HAP-1 (cell line): ENCODE data around the gene LMTK3.
"Not testable (repeated sequence)": the region's sequence is repeated elsewhere in the genome, so short reads cannot be mapped to it uniquely, and the experiment has no call there.

Experiments
- DNase-seq, 2 experiments: peaks; one replicate each; pipeline ENCODE4 v3.0.0-alpha.2; 2016 to 2020; ENCODE audit warnings: low spot score in 2 of 2
- H3K27me3 ChIP-seq: fragments of 250-450 bp; sonication (Bioruptor Pico); 2 replicates; pipeline ENCODE4 v1.5.1; 2020; ENCODE audit warnings: low read depth, mild to moderate bottlenecking, moderate library complexity
- H3K36me3 ChIP-seq: fragments of 250-450 bp; sonication (Bioruptor Pico); replicated peaks from 2 replicates; pipeline ENCODE4 v1.5.1; 2020; ENCODE audit warnings: mild to moderate bottlenecking
- H3K4me1 ChIP-seq: fragments of 250-450 bp; sonication (Bioruptor Pico); 2 replicates; pipeline ENCODE4 v1.5.1; 2020; ENCODE audit warnings: mild to moderate bottlenecking
- H3K4me3 ChIP-seq: fragments of 250-450 bp; sonication (Bioruptor Pico); 2 replicates; pipeline ENCODE4 v1.5.1; 2020; ENCODE audit warnings: mild to moderate bottlenecking, moderate library complexity
- H3K9me3 ChIP-seq: fragments of 250-450 bp; sonication (Bioruptor Pico); 2 replicates; pipeline ENCODE4 v1.5.1; 2020; ENCODE audit warnings: mild to moderate bottlenecking, moderate library complexity
- in situ Hi-C: fragments of 300-500 bp; cut with MboI; formaldehyde crosslinking; loops from 3 replicates; pipeline ENCODE4 v1.14.3; 2020; ENCODE audit warnings: low sequenced_read_pairs, inconsistent platforms, mixed read lengths

Gene LMTK3

DNA sequence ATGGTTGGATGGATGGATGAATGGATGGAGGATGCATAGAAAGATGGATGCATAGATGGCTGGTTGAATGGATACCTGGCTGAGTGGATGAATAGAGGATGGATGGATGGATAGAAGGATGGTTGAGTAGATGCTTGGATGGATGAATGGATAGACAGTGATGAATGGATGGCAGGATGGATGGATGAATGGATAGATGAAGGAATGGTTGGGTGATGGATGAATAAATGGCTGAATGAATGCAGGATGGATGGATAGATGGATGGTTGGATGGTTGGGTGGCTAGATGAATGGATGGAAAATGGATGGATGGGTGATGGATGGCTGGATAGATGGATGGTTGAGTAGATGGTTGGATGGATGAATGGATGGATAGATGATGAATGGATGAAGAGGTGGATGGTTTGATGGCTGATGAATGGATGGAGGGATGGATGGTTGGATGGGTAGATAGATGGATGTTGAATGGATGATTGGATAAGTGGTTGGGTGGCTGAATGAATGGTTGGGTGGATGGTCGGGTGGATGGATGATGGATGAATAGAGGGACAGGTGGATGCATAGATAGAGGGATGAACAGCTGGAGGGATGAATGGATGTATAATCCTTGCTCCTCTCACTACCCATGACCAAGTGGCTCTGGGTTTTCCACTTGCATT, 36.7 kb upstream of the LMTK3 start:
- Histone ChIP-seq H3K36me3 (no peaks in the 10 kb centered on the region), H3K4me3 (no peak overlapping the region), H3K4me1 (peaks cover under 1% of the 10 kb centered on the region; the same call in 1 of the 2 replicates), H3K9me3 (no peaks in the 10 kb centered on the region), H3K27me3 (no peaks in the 10 kb centered on the region)
- in situ Hi-C loops, result no loop called here
- no peak for DNase-seq

DNA sequence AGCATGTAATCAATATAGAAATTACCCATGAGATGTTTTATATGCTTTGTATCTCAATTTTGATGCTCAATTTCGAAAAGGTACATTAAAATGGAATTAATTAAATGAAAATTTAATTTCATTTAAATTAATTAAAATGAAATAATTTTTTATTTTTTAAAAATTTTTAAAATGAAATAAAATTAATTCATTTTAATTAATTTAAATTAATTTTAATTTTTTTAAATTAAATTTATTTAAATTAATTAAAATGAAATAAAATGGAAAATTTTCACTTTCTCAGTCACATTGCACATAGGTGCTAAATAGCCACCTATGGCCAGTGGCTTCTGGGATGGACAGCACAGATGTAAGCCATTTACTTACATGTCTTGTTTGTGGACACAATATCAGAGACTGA, 36.1 kb upstream of the LMTK3 start:
- Histone ChIP-seq H3K36me3 (no peaks in the 10 kb centered on the region), H3K9me3 (no peaks in the 10 kb centered on the region), H3K27me3 (no peaks in the 10 kb centered on the region), H3K4me3 (no peak overlapping the region), H3K4me1 (no peaks in the 10 kb centered on the region)
- in situ Hi-C loops, result no loop called here
- DNase-seq, result no peak

DNA sequence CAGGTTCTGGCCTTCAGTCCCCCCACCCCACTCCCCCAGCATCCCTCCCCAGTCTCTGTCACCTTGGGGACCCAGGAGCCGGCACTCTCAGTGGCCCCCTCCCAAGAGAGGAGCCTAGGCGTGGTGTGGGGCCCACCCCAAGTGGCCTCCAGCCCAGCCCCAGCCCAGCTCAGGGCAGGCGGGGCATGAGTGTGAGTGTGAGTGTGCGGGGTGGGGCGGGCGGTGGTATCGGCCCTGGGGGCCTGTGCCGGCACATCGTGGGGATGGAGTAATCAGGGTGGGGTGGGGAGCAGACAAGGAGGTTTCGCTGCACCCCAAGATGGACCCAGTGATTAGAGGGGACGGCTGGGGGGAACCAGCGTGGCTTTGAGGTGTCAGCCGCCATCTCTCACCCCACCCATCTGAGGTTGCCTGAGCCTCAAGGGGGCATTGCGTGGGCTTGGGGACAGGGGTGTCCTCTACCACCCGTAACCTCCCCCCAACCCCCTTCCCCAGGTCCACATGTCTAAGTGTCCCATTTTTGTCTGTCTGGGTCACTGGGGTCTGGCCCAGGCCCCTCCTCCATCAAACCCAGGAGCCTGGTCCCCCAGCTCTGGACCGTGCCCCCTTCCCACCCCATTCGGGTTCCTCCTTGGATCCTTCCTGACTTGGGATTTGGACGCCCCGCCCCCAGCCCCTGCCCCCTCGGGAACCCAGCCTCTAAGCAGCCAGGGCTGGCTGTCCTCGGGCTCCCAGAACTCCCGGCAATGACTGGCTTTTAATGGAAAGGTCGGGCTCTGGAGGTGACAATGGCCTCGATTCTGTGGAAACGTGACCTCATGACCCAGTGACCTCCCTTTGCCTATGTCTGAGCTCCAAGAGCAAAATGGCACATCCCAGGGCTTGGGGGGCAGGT, 33.5 kb upstream of the LMTK3 start:
- Histone ChIP-seq H3K4me1 (no peaks in the 10 kb centered on the region), H3K9me3 (no peaks in the 10 kb centered on the region), H3K36me3 (no peaks in the 10 kb centered on the region), H3K4me3 (no peak overlapping the region), H3K27me3 (no peaks in the 10 kb centered on the region)
- no peak for DNase-seq
- in situ Hi-C loops, result no loop called here

DNA sequence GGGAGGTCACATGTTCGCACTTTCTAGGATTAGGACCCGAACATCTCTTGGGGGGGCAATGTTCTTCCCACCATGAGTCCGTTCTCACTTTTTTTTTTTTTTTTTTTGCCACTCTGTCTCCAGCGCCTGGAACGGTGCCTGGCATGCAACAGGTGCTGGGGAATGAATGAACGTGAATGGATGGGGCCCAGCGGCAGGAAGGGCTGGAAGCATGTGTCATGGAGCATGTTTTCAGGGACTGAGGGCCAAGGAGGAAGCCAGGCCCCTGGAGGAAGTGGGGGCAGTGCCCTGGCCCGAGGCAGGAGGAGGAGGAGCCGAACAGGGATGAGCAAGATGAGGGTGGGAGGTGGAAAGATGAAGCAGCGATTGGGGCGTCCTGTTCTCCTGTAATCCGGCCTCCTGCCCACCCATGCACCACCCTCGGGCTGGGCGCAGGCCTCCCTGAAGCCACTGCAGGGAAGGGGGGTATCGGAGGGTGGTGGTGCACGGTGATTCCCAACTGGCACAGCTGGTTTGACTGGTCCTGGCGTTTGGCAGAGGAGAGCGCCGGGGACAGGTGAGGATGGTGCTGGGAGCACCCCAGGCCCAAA, 31.6 kb upstream of the LMTK3 start:
- no peaks in the 10 kb centered on the region for H3K9me3 ChIP-seq
- H3K4me3 ChIP-seq, result no peak overlapping the region
- H3K27me3 ChIP-seq, result no peaks in the 10 kb centered on the region
- H3K4me1 ChIP-seq, result no peaks in the 10 kb centered on the region
- in situ Hi-C loops, result no loop called here
- no peaks in the 10 kb centered on the region for H3K36me3 ChIP-seq
- no peak for DNase-seq

DNA sequence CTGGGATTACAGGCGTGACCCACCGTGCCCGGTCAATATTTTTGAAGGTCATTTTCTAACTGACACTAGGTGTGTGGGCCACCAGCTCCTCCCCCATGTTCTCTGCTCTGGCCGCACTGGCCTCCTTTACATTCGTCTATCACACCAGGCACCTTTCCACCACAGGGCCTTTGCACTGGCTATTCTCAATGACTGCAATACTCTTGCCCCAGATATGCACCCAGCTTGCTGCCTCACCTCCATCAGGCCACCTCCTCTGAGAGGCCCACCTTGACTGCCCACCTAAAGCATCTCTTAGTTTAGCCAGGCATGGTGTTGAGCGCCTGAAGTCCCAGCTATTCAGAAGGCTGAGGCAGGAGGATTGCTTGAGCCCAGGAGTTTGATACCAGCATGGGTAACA, 30.2 kb upstream of the LMTK3 start:
- no peaks in the 10 kb centered on the region for H3K9me3 ChIP-seq
- DNase-seq, result no peak
- H3K4me1 ChIP-seq, result no peaks in the 10 kb centered on the region
- H3K36me3 ChIP-seq, result no peaks in the 10 kb centered on the region
- in situ Hi-C loops, result no loop called here
- H3K4me3 ChIP-seq, result no peak overlapping the region
- H3K27me3 ChIP-seq, result no peaks in the 10 kb centered on the region

DNA sequence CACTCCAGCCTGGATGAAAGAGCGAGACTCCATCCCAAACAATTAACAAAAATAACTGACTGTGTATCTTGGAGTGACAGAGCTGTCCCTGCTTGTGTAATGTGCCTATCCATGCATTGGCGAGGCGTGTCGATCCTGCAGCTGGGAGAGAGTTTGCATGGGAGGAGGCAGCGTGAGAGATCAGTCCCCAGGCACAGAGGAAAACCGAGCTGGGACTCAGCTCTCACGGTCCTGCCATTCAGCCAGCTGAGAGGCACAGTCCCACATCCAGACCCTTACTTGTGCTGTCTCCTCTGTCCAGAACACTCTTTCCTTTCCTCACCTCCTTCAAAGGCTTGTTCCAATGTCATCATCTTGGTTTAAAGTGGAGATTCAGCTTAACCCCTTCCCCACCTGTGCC, 28.5 kb upstream of the LMTK3 start:
- Histone ChIP-seq H3K4me3 (no peak overlapping the region), H3K27me3 (no peaks in the 10 kb centered on the region), H3K9me3 (no peaks in the 10 kb centered on the region), H3K4me1 (no peaks in the 10 kb centered on the region), H3K36me3 (no peaks in the 10 kb centered on the region)
- in situ Hi-C loops, result no loop called here
- DNase-seq, result no peak

DNA sequence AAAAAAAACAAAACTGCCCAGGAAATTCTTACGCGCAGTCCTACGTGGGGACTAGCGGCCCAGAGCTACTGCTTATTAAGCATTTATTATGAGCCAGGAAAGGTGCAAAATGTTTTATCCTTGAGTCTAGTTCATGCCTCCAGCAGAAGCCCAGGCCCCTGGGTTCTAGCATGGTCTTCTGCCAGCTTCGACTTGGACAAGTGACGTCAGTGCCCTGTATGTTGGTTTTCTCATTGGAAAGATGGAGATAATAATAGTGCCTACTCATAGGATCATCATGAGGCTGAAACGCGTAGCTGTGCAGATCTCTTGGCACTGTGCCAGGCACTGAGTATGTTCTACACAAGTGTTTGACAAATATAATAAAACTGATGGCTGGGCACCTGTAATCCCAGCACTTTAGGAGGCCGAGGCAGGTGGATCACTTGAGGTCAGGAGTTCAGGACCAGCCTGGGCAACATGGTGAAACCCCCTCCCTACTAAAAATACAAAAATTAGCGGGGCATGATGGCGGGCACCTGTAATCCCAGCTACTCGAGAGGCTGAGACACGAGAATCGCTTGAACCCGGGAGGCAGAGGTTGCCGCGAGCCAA, 28.0 kb upstream of the LMTK3 start:
- in situ Hi-C loops, result no loop called here
- no peak for DNase-seq
- Histone ChIP-seq H3K9me3 (no peaks in the 10 kb centered on the region), H3K4me1 (no peaks in the 10 kb centered on the region), H3K27me3 (no peaks in the 10 kb centered on the region), H3K4me3 (no peak overlapping the region), H3K36me3 (no peaks in the 10 kb centered on the region)

DNA sequence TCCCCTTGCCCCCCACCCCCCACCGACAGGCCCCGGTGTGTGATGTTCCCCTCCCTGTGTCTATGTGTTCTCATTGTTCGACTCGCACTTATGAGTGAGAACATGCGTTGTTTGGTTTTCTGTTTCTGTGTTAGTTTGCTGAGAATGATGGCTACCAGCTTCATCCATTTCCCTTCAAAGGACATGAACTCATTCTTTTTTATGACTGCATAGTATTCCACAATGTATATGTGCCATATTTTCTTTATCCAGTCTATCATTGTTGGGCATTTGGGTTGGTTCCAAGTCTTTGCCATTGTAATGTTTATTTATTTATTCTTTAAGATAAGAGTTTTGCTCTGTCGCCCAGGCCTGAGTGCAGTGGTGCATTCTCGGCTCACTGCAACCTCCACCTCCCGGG, 26.4 kb upstream of the LMTK3 start:
- DNase-seq, in situ Hi-C loops, H3K9me3 ChIP-seq: not testable (repeated sequence)

DNA sequence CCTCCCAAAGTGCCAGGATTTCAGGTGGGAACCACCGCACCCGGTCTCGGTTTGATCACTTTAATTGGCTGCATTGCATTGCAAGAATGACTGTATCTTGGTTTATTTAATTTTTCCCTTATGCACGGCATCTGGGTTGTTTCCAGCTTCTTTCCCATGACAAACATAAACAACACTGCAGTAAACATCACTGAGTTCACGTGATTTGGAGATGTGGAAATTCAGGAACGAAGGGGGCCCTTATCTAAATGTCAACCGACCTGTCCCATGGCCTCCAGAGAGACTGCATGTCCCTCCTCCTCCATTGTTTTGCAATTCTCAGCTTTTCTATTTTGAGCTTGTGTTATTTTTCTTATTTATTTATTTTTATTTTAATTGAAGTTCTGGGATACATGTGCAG, 25.9 kb upstream of the LMTK3 start:
- DNase-seq, result no peak
- in situ Hi-C loops, result no loop called here
- H3K4me1 ChIP-seq, result no peaks in the 10 kb centered on the region
- H3K9me3 ChIP-seq, result no peaks in the 10 kb centered on the region
- H3K36me3 ChIP-seq, result no peaks in the 10 kb centered on the region
- H3K27me3 ChIP-seq, result no peaks in the 10 kb centered on the region
- H3K4me3 ChIP-seq, result no peak overlapping the region

More for the DNA sequence above, 26.4 kb upstream of the LMTK3 start:
- H3K4me3 ChIP-seq, H3K27me3 ChIP-seq, H3K4me1 ChIP-seq, H3K36me3 ChIP-seq: not testable (repeated sequence)

DNA sequence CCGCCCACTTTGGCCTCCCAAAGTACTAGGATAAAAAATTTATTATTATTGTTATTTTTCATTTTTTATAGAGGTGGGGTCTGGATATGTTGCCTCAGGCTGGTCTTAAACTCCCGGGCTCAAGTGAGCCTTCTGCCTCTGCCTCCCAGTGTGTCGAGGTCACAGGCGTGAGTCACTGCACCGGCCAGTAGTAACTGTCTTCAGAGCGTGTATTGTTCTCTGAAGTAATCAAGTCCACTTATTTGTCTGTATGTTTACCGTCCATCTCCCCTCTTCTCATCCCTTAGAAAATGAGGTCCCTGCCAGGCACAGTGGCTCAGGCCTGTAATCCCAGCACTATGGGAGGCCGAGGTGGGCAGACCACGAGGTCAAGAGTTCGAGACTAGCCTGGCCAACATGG, 22.1 kb upstream of the LMTK3 start:
- in situ Hi-C loops, result no loop called here
- no peak for DNase-seq

DNA sequence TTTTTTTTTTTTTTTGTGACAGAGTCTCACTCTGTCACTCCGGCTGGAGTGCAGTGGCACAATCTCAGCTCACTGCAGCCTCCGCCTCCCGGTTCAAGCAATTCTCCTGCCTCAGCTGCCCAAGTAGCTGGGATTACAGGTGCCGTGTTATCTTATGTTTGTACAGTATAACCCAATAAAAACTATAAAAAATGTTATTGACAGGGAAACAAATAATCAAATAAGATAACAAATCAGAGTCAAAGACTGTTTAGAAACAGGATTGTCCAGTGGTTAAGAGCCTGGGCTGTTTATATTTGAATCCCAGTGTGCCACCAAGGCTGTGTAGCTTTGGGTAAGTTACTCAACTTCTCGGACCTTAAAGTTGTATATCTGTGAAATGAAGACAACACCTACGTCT, 19.1 kb upstream of the LMTK3 start:
- DNase-seq, result no peak

More for the DNA sequence above, 22.1 kb upstream of the LMTK3 start:
- Histone ChIP-seq H3K36me3 (no peaks in the 10 kb centered on the region), H3K4me1 (no peaks in the 10 kb centered on the region), H3K9me3 (no peaks in the 10 kb centered on the region), H3K4me3 (no peak overlapping the region), H3K27me3 (no peaks in the 10 kb centered on the region)

DNA sequence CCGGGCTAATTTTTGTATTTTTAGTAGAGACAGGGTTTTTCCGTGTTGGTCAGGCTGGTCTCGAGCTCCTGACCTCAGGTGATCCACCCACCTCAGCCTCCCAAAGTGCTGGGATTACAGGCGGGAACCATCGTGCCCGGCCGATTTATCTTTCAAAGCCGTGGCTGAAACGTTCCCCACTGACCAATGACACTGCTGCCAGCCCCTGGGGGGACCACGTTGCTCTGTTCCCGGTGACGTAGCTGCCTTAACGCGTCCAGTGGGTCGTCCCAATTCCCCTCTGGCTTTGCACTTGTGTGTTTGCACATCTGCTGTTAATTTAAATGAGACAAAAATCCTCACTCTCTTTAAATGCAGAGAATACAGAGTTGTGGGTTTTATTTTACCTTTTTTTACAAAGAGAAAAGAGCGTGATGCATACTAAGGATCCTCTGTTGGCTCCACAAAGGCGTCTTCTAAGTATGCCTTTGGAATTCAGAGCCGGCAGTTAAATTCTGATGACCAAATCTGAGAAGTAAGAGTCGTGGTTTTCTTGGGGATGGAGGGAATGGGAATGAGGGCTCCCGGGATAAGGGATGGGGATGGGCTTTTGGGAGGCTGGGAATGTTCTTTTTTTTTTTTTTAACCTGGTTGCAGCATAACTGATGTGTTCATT, 18.6 kb upstream of the LMTK3 start:
- Histone ChIP-seq H3K27me3 (no peaks in the 10 kb centered on the region), H3K36me3 (no peaks in the 10 kb centered on the region), H3K9me3 (no peaks in the 10 kb centered on the region), H3K4me3 (no peak overlapping the region), H3K4me1 (no peaks in the 10 kb centered on the region)
- in situ Hi-C loops, result no loop called here
- no peak for DNase-seq

More for the DNA sequence above, 19.1 kb upstream of the LMTK3 start:
- Histone ChIP-seq H3K4me1 (no peaks in the 10 kb centered on the region), H3K36me3 (no peaks in the 10 kb centered on the region), H3K27me3 (no peaks in the 10 kb centered on the region), H3K9me3 (no peaks in the 10 kb centered on the region), H3K4me3 (no peak overlapping the region)
- in situ Hi-C loops, result no loop called here

DNA sequence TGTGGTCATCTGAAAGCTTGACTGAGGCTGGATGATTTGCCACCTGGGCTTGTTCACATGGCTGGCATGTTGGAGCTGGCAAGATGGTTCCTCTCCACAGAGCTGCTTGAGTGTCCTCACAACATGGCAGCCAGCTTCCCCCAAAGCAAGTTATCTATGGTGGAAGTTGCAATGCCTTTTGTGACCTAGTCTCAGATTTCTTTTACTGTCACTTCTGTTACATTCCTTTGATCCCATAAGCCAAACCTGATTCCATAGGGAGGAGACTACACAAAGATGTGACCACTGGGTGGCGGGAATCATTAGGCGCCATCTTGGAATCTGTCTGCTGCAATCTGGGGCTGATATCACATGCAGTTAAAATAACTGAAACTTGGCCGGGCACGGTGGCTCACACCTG, 17.5 kb upstream of the LMTK3 start:
- no peaks in the 10 kb centered on the region for H3K4me1 ChIP-seq
- DNase-seq, result no peak
- no peak overlapping the region for H3K4me3 ChIP-seq
- in situ Hi-C loops, result no loop called here
- H3K27me3 ChIP-seq, result no peaks in the 10 kb centered on the region
- no peaks in the 10 kb centered on the region for H3K36me3 ChIP-seq
- no peaks in the 10 kb centered on the region for H3K9me3 ChIP-seq
